ENCODE results near the gene MS4A15. TPM values are rescaled to one million over a fixed set of nuclear protein-coding genes. Genes with fewer than 3 reads are reported as not detected.

MS4A15 gene
- total RNA-seq, 1 donor from 2014 or later = not detected

GRCh38 chr11:60743058-60743457, 13.6 kb upstream of the MS4A15 start:
- TF ChIP-seq CTCF (conservative IDR thresholded peaks at IDR 0.05) = no peak
- DNase-seq (ENCODE audit: low read depth, low spot score) = no peak
- no peak overlapping the region for H3K27ac Mint-ChIP-seq (ENCODE audit: unreplicated experiment)
- H3K36me3 Mint-ChIP-seq (ENCODE audit: low read depth) = peaks cover 4% of the 10 kb centered on the region
- peaks cover 7% of the 10 kb centered on the region for H3K27me3 Mint-ChIP-seq (ENCODE audit: low read depth)
- H3K4me1 Mint-ChIP-seq = no peaks in the 10 kb centered on the region
- H3K4me3 Mint-ChIP-seq = no peak overlapping the region
- peaks cover 23% of the 10 kb centered on the region for H3K9me3 Mint-ChIP-seq

- DNase-seq (ENCODE audit: low read depth, low spot score) = no peak
- Mint-ChIP-seq H3K27me3 (ENCODE audit: low read depth) (peaks cover 4% of the 10 kb centered on the region), H3K9me3 (peaks cover 23% of the 10 kb centered on the region), H3K4me1 (no peaks in the 10 kb centered on the region), H3K27ac (ENCODE audit: unreplicated experiment) (no peak overlapping the region), H3K36me3 (ENCODE audit: low read depth) (peaks cover 4% of the 10 kb centered on the region), H3K4me3 (no peak overlapping the region)
- no peak for TF ChIP-seq CTCF (conservative IDR thresholded peaks at IDR 0.05)
Observed at GRCh38 chr11:60744114-60744513, 12.6 kb upstream of the MS4A15 start.

GRCh38 chr11:60747359-60747873, 9.3 kb upstream of the MS4A15 start:
- H3K4me3 Mint-ChIP-seq = no peak overlapping the region
- peaks cover 4% of the 10 kb centered on the region for H3K36me3 Mint-ChIP-seq (ENCODE audit: low read depth)
- no peak for TF ChIP-seq CTCF (conservative IDR thresholded peaks at IDR 0.05)
- DNase-seq (ENCODE audit: low read depth, low spot score) = no peak
- no peaks in the 10 kb centered on the region for H3K4me1 Mint-ChIP-seq
- H3K27ac Mint-ChIP-seq (ENCODE audit: unreplicated experiment) = peak overlapping the region; percentile 79
- H3K9me3 Mint-ChIP-seq = peaks cover 19% of the 10 kb centered on the region
- peaks cover 23% of the 10 kb centered on the region for H3K27me3 Mint-ChIP-seq (ENCODE audit: low read depth)

- no peak overlapping the region for H3K4me3 Mint-ChIP-seq
- peaks cover 13% of the 10 kb centered on the region for H3K9me3 Mint-ChIP-seq
- H3K27ac Mint-ChIP-seq (ENCODE audit: unreplicated experiment) = no peak overlapping the region
- no peaks in the 10 kb centered on the region for H3K36me3 Mint-ChIP-seq (ENCODE audit: low read depth)
- no peaks in the 10 kb centered on the region for H3K4me1 Mint-ChIP-seq
- no peak for DNase-seq (ENCODE audit: low read depth, low spot score)
- no peak for TF ChIP-seq CTCF (conservative IDR thresholded peaks at IDR 0.05)
- peaks cover 29% of the 10 kb centered on the region for H3K27me3 Mint-ChIP-seq (ENCODE audit: low read depth)
Observed at GRCh38 chr11:60748225-60748624, 8.4 kb upstream of the MS4A15 start.

- Mint-ChIP-seq H3K36me3 (ENCODE audit: low read depth) (no peaks in the 10 kb centered on the region), H3K4me3 (no peak overlapping the region), H3K4me1 (no peaks in the 10 kb centered on the region), H3K9me3 (peaks cover 8% of the 10 kb centered on the region), H3K27ac (ENCODE audit: unreplicated experiment) (no peak overlapping the region), H3K27me3 (ENCODE audit: low read depth) (peaks cover 33% of the 10 kb centered on the region)
- no peak for TF ChIP-seq CTCF (conservative IDR thresholded peaks at IDR 0.05)
- no peak for DNase-seq (ENCODE audit: low read depth, low spot score)
Observed at GRCh38 chr11:60748821-60749220, 7.8 kb upstream of the MS4A15 start.

Measured in neural crest cell (in vitro differentiated cells).